ENCODE data around the gene GNG12. TPM values are rescaled to one million over a fixed set of nuclear protein-coding genes. Genes with fewer than 3 reads are reported as not detected.

Gene GNG12
- total RNA-seq, 2 experiments from 2014 or later = 0.04 TPM; not detected in 1

- H3K4me3 Mint-ChIP-seq = no peak overlapping the region
- no peaks in the 10 kb centered on the region for H3K36me3 Mint-ChIP-seq (ENCODE audit: low read depth)
- no peaks in the 10 kb centered on the region for H3K9me3 Mint-ChIP-seq
- ChIA-PET POLR2A (no interaction called here), CTCF (interaction anchor here (0.6 kb wide), 1 partner anchor 108 kb away, joined by 3 read pairs; no protein-coding TSS in a partner anchor)
- DNase-seq = no peak
- H3K27me3 Mint-ChIP-seq = peaks cover 6% of the 10 kb centered on the region
- H3K27ac Mint-ChIP-seq = no peak overlapping the region
- H3K4me1 Mint-ChIP-seq = no peaks in the 10 kb centered on the region
Measured at GRCh38 chr1:67795179-67795912, 37.9 kb downstream of the GNG12 start.

GRCh38 chr1:67793562-67793961 is 39.7 kb downstream of the GNG12 start:
- Mint-ChIP-seq H3K27ac (no peak overlapping the region), H3K4me3 (no peak overlapping the region), H3K27me3 (peaks cover 6% of the 10 kb centered on the region), H3K9me3 (no peaks in the 10 kb centered on the region), H3K36me3 (ENCODE audit: low read depth) (no peaks in the 10 kb centered on the region), H3K4me1 (no peaks in the 10 kb centered on the region)
- POLR2A ChIA-PET = no interaction called here
- CTCF ChIA-PET = no interaction called here
- no peak for DNase-seq

DNA sequence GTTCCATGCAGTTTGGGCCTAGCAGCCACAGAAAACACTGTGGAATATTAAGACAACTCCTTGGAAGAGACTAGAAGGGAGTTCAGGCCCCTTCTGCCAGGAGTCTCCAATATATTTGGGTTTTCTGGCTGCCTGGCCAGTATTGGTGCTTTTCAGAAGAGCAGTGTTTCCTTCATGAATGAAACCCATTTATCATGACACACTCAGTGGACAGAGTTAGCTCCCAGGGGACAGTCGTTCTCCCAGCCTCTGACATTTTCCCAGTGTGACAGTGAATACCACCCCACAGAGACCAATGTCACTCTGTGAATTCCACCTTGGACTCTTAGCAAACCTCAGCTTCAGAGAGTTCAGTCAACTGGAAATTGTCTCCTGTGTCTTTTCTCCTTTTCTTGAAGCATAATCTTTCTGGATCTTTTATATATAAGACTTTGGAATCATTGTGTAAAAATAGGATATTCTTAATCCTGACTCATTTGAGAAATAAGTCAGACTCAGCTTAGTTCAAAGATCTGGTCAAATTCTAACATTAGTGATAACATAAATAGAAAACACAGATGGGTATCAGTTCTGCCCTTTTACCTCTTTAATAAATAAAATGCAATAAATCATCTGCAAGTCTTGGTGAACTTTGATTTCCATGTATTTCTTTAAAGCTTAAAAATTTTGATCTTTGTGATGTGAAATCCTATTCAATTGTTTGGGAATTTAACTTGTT is 40.4 kb downstream of the GNG12 start:
- ChIA-PET CTCF (no interaction called here), POLR2A (no interaction called here)
- no peaks in the 10 kb centered on the region for H3K4me1 Mint-ChIP-seq

DNA sequence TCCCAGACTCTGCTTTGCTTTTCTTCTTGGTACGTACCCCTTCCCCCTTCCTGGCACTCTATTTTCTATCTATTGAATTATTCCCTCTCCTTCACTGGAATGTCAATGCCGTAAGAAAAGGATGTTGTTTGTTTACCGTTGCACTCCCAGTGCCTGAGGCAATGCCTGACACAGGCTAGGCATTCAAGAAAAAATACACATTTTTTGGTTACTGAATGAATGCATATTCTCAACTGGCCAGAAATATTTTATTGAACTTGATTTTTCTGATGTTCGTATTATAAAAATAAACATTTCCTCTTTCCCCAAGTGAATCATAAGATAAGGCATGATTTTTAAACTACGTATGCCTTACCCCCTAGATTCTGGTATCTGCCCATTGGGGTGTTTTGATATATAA is 41.2 kb downstream of the GNG12 start:
- Mint-ChIP-seq H3K27me3 (peaks cover 6% of the 10 kb centered on the region), H3K36me3 (ENCODE audit: low read depth) (no peaks in the 10 kb centered on the region), H3K4me1 (no peaks in the 10 kb centered on the region), H3K4me3 (no peak overlapping the region), H3K9me3 (no peaks in the 10 kb centered on the region), H3K27ac (no peak overlapping the region)
- POLR2A ChIA-PET = no interaction called here
- DNase-seq = no peak
- CTCF ChIA-PET = no interaction called here

More for the DNA sequence above, 40.4 kb downstream of the GNG12 start:
- Mint-ChIP-seq H3K9me3 (no peaks in the 10 kb centered on the region), H3K4me3 (no peak overlapping the region), H3K27me3 (peaks cover 6% of the 10 kb centered on the region), H3K36me3 (ENCODE audit: low read depth) (no peaks in the 10 kb centered on the region), H3K27ac (no peak overlapping the region)
- no peak for DNase-seq

- Mint-ChIP-seq H3K4me3 (no peak overlapping the region), H3K27me3 (peaks cover 6% of the 10 kb centered on the region), H3K27ac (no peak overlapping the region), H3K36me3 (ENCODE audit: low read depth) (no peaks in the 10 kb centered on the region), H3K4me1 (no peaks in the 10 kb centered on the region), H3K9me3 (no peaks in the 10 kb centered on the region)
- DNase-seq = no peak
- POLR2A ChIA-PET = no interaction called here
- CTCF ChIA-PET = no interaction called here
Measured at GRCh38 chr1:67791686-67792085, 41.6 kb downstream of the GNG12 start.

DNA sequence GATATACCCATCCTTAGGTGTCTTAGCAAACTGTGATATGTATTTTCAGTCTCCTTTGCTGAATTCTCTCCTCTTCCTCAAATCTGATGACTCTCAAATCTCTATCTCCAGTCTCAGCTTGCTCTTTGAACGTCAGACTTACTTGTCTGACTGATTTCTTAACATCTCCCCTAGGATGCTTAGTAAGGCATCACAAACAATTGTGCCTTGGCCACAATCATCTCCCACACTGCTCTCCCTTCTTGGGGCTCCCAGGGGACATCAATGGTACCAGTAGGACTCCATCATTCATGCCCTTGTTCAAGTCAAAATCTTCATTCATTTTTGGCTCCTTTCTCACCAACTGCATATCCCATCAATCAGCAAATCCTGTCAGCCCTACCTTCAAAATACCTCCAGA is 42.0 kb downstream of the GNG12 start:
- H3K27ac Mint-ChIP-seq = no peak overlapping the region
- H3K4me3 Mint-ChIP-seq = no peak overlapping the region
- H3K36me3 Mint-ChIP-seq (ENCODE audit: low read depth) = no peaks in the 10 kb centered on the region
- DNase-seq = no peak
- H3K9me3 Mint-ChIP-seq = no peaks in the 10 kb centered on the region
- peaks cover 6% of the 10 kb centered on the region for H3K27me3 Mint-ChIP-seq
- ChIA-PET POLR2A (no interaction called here), CTCF (no interaction called here)
- H3K4me1 Mint-ChIP-seq = no peaks in the 10 kb centered on the region

GRCh38 chr1:67790201-67790692 is 43.0 kb downstream of the GNG12 start:
- Mint-ChIP-seq H3K9me3 (no peaks in the 10 kb centered on the region), H3K27me3 (peaks cover 6% of the 10 kb centered on the region), H3K4me3 (no peak overlapping the region), H3K27ac (no peak overlapping the region), H3K4me1 (no peaks in the 10 kb centered on the region), H3K36me3 (ENCODE audit: low read depth) (no peaks in the 10 kb centered on the region)
- ChIA-PET CTCF (no interaction called here), POLR2A (no interaction called here)
- no peak for DNase-seq

DNA sequence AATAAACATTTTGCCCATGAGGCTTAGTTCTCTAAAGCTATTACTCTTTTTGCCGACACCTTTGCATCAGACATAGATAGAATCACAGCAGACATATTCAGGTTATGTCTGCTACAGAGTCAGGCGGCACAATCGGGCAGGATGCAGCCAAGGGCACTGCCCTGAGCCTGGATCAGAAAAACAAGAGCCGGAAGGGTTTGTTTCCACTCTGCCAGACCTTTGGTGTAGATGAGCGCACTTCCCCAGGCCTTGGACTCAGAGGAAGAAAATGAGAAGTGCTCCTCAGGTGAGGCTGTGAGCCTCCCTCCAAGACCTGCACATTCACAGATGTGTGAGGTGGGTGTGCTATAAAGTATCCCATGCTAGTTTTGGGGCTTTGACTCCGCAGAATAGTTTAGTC is 43.7 kb downstream of the GNG12 start:
- Mint-ChIP-seq H3K4me3 (no peak overlapping the region), H3K4me1 (no peaks in the 10 kb centered on the region), H3K36me3 (ENCODE audit: low read depth) (no peaks in the 10 kb centered on the region), H3K27me3 (peaks cover 6% of the 10 kb centered on the region), H3K27ac (no peak overlapping the region), H3K9me3 (no peaks in the 10 kb centered on the region)
- POLR2A ChIA-PET = no interaction called here
- no peak for DNase-seq
- CTCF ChIA-PET = no interaction called here

DNA sequence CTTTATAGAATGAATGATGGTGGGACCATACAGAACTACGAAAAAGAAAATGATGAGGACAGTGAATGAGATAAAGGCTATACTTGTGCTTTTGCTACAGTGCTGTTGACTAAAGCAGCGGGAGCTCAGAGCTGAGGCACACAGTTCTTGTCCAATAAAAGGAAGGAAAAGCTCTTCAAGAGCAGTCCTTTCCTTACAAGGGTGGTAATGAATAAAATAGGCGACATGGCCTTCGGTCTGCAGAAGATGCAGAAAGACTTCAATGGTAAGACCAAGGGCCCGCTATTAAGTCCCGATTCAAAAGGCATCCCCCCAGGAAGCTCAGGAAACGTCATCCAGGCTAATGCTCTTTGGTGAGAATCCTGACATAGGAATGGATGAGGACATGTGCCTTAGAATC is 44.4 kb downstream of the GNG12 start:
- no peaks in the 10 kb centered on the region for H3K36me3 Mint-ChIP-seq (ENCODE audit: low read depth)
- peaks cover 6% of the 10 kb centered on the region for H3K27me3 Mint-ChIP-seq
- ChIA-PET POLR2A (no interaction called here), CTCF (no interaction called here)
- no peaks in the 10 kb centered on the region for H3K9me3 Mint-ChIP-seq
- no peak overlapping the region for H3K4me3 Mint-ChIP-seq
- no peak for DNase-seq
- H3K4me1 Mint-ChIP-seq = no peaks in the 10 kb centered on the region
- H3K27ac Mint-ChIP-seq = no peak overlapping the region

DNA sequence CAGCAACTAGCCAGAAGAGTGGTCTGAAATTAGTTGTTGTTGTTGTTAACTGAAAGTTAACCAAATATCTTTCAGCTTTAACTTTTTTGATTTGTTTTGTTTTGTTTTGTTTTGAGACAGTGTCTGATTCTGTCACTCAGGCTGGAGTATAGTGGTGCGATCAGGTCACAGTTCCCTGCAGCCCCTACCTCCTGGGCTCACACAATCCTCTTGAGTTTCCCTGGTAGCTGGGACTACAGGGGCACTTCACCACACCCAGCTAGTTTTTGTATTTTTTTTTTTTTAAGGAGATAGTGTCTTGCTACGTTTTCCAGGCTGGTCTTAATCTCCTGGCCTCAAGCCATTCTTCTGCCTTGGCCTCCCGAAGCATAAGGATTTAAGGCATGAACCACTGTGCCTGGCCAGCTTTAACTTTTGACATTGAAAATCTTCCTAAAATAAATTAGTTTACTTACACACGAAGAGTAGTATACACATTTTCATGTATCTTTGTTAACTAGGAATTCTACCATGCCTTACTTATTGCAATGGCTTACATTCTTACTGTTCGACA is 45.0 kb downstream of the GNG12 start:
- ChIA-PET CTCF (interaction anchor here (1.0 kb wide), 1 partner anchor 31 kb away, joined by 3 read pairs; no protein-coding TSS in a partner anchor), POLR2A (no interaction called here)
- Mint-ChIP-seq H3K9me3 (no peaks in the 10 kb centered on the region), H3K27me3 (peaks cover 6% of the 10 kb centered on the region), H3K4me3 (no peak overlapping the region), H3K27ac (no peak overlapping the region), H3K4me1 (no peaks in the 10 kb centered on the region), H3K36me3 (ENCODE audit: low read depth) (no peaks in the 10 kb centered on the region)
- no peak for DNase-seq

- H3K27ac Mint-ChIP-seq = no peak overlapping the region
- DNase-seq = no peak
- no peak overlapping the region for H3K4me3 Mint-ChIP-seq
- CTCF ChIA-PET = interaction anchor here (1.0 kb wide), 1 partner anchor 31 kb away, joined by 3 read pairs; no protein-coding TSS in a partner anchor
- no peaks in the 10 kb centered on the region for H3K36me3 Mint-ChIP-seq (ENCODE audit: low read depth)
- no peaks in the 10 kb centered on the region for H3K9me3 Mint-ChIP-seq
- peaks cover 6% of the 10 kb centered on the region for H3K27me3 Mint-ChIP-seq
- POLR2A ChIA-PET = no interaction called here
- no peaks in the 10 kb centered on the region for H3K4me1 Mint-ChIP-seq
Measured at GRCh38 chr1:67787746-67788145, 45.5 kb downstream of the GNG12 start.

DNA sequence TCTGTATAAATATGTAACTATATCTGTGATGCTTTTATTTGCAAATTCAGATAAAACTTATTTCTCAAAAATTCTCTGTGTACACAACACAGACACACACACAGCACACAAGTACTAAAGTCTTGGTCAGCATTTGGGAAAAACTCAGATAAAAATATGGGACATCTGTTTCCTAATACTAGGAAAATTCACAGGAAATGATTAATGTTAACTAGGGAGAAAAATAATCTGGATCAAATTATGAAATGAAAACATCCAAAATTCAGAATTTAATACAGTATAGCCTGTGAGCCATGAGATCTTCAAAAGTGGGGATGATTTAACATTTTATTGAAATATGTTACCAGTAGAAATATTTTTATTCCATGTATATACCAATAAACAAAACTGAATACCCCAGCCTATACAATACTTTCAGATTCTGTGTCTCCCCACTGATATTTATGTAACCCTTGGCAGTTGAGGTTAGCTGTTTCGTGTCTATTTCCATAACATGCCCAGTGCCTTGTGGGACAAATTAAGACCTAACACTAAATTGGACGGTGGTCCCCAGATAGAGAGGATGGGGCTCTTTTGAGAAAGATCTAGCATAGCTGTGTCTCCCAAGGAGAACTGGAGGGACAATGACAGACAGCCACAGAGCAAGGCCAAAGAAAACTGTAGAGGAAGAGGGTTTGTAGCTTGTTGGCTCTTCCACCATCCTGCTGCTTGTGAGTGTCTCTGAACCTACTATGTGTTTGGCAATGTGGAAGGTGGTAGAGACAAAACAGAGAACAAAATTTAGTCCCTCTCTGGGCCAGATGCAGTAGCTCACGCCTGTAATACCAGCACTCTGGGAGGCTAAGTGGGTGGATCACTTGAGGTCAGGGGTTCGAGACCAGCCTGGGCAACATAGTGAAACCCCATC is 47.2 kb downstream of the GNG12 start:
- H3K9me3 Mint-ChIP-seq = no peaks in the 10 kb centered on the region
- H3K27me3 Mint-ChIP-seq = peaks cover 1% of the 10 kb centered on the region
- ChIA-PET CTCF (no interaction called here), POLR2A (no interaction called here)
- no peak overlapping the region for H3K4me3 Mint-ChIP-seq
- no peaks in the 10 kb centered on the region for H3K4me1 Mint-ChIP-seq
- no peak overlapping the region for H3K27ac Mint-ChIP-seq
- no peaks in the 10 kb centered on the region for H3K36me3 Mint-ChIP-seq (ENCODE audit: low read depth)
- no peak for DNase-seq

All from activated CD4-positive, alpha-beta T cell treated with anti-CD3 and anti-CD28 coated beads, Interleukin-2, amount 10 ng/mL, durations not matched to agents 7 days and 5 days (primary cell).